H1 (cell line): Measurements from ENCODE around the gene GJD3. TPM values are rescaled to one million over a fixed set of nuclear protein-coding genes. Genes with fewer than 3 reads are reported as not detected.

Experiments
- CTCF ChIA-PET: fragments of 300-600 bp; sonication (Branson Sonifier 250); formaldehyde crosslinking; loops from one replicate; lab custom pipeline; 2021; ENCODE audit not compliant: partially characterized antibody; lab: Charles Lee
- POLR2A ChIA-PET: fragments of 300-600 bp; sonication (Branson Sonifier 250); formaldehyde crosslinking; loops from one replicate; lab custom pipeline; 2021; ENCODE audit warnings: inconsistent platforms; ENCODE audit not compliant: partially characterized antibody; lab: Charles Lee
- DNase-seq, 2 experiments: peaks; one replicate each; pipeline versions ENCODE4 v3.0.0 to v3.0.0-alpha.2; 2010 to 2022; ENCODE audit warnings: low spot score in 2 of 2, low read depth in 1 of 2, mixed read lengths in 1 of 2
- FAIRE-seq: peaks from 2 replicates; lab custom pipeline; 2011; peaks lifted over from hg19 to GRCh38; lab: Jason Lieb, UNC
- H2AFZ ChIP-seq: 2 replicates; pipeline ENCODE4 v1.8.1; 2012; ENCODE audit warnings: low read length, inconsistent platforms
- H2AK5ac ChIP-seq: 2 replicates; pipeline ENCODE4 v1.6.1; 2013; ENCODE audit warnings: low read depth, low read length
- H2BK120ac ChIP-seq: replicated peaks from 2 replicates; pipeline ENCODE3; 2013; ENCODE audit warnings: low read depth, low read length, inconsistent platforms
- H2BK12ac ChIP-seq: 2 replicates; pipeline ENCODE4 v1.6.1; 2013; ENCODE audit warnings: low read depth, low read length
- H2BK15ac ChIP-seq: 2 replicates; pipeline ENCODE4 v1.6.1; 2013; ENCODE audit warnings: low read length
- H2BK20ac ChIP-seq: 2 replicates; pipeline ENCODE4 v1.6.1; 2013; ENCODE audit warnings: low read length
- H2BK5ac ChIP-seq: 2 replicates; pipeline ENCODE4 v1.6.1; 2013; ENCODE audit warnings: low read depth, low read length
- H3K14ac ChIP-seq: 2 replicates; pipeline ENCODE4 v1.6.1; 2013; ENCODE audit warnings: inconsistent platforms; ENCODE audit not compliant: insufficient read length
- H3K18ac ChIP-seq: 2 replicates; pipeline ENCODE4 v1.6.1; 2013; ENCODE audit warnings: low read length; ENCODE audit errors: extremely low read depth
- H3K23ac ChIP-seq: 2 replicates; pipeline ENCODE4 v1.6.1; 2013; ENCODE audit warnings: inconsistent platforms; ENCODE audit not compliant: insufficient read length
- H3K23me2 ChIP-seq: 2 replicates; pipeline ENCODE4 v1.6.1; 2013; ENCODE audit warnings: low read depth, low read length
- H3K27ac ChIP-seq: 2 replicates; pipeline ENCODE4 v1.6.1; 2011; ENCODE audit warnings: low read depth, low read length, inconsistent platforms
- H3K27me3 ChIP-seq, 4 experiments: replicated peaks in 1 of 4; 1 replicate in 1 of 4; 2 replicates in 3 of 4; pipeline versions ENCODE4 v1.6.1 to v1.8.1; 2011 to 2013; ENCODE audit warnings: low read length in 3 of 4, mild to moderate bottlenecking in 3 of 4, inconsistent platforms in 2 of 4, mixed read lengths in 2 of 4, moderate library complexity in 1 of 4; ENCODE audit not compliant: control insufficient read depth in 3 of 4, insufficient read depth in 3 of 4; ENCODE audit errors: extremely low read depth in 1 of 4
- H3K36me3 ChIP-seq, 4 experiments: 2 replicates each; pipeline versions ENCODE4 v1.6.1 to v1.8.1; 2011 to 2013; ENCODE audit warnings: mild to moderate bottlenecking in 4 of 4, low read length in 3 of 4, moderate library complexity in 2 of 4, control low read depth in 1 of 4, inconsistent platforms in 1 of 4; ENCODE audit not compliant: insufficient read depth in 4 of 4, control insufficient read depth in 2 of 4
- H3K4ac ChIP-seq: replicated peaks from 2 replicates; pipeline ENCODE3; 2013; ENCODE audit warnings: low read length, low read depth, mixed read lengths, inconsistent platforms; ENCODE audit not compliant: insufficient read length
- H3K4me1 ChIP-seq, 4 experiments: replicated peaks in 1 of 4; 1 replicate in 1 of 4; 2 replicates in 3 of 4; pipeline versions ENCODE4 v1.6.1 to v1.8.1; 2011 to 2013; ENCODE audit warnings: low read length in 3 of 4, inconsistent platforms in 2 of 4, mixed read lengths in 1 of 4; ENCODE audit not compliant: insufficient read depth in 4 of 4, control insufficient read depth in 3 of 4
- H3K4me2 ChIP-seq, 2 experiments: 2 replicates each; pipeline versions ENCODE4 v1.6.1 to v1.8.1; 2011 to 2013; ENCODE audit warnings: low read depth in 2 of 2, low read length in 2 of 2, control low read depth in 1 of 2, inconsistent platforms in 1 of 2, mild to moderate bottlenecking in 1 of 2; ENCODE audit not compliant: insufficient read depth in 1 of 2
- H3K4me3 ChIP-seq, 4 experiments: fragments of 200-600, 300-600 bp in 1 of 4; sonication (generic), shearing (Covaris generic), sonication (Bioruptor Twin) in 1 of 4; 2 replicates each; pipeline versions ENCODE4 v1.5.1 to v1.8.1; 2011 to 2016; ENCODE audit warnings: low read length in 4 of 4, low read depth in 3 of 4, control low read depth in 2 of 4, inconsistent platforms in 2 of 4, mild to moderate bottlenecking in 2 of 4, mixed read lengths in 1 of 4, moderate library complexity in 1 of 4; ENCODE audit not compliant: insufficient read depth in 2 of 4; ENCODE audit errors: extremely low read depth in 1 of 4
- H3K56ac ChIP-seq: replicated peaks from 2 replicates; pipeline ENCODE3; 2013; ENCODE audit warnings: low read depth, mild to moderate bottlenecking, mixed read lengths, low read length, inconsistent platforms; ENCODE audit not compliant: insufficient read length
- H3K79me1 ChIP-seq: 2 replicates; pipeline ENCODE4 v1.6.1; 2013; ENCODE audit warnings: low read depth, low read length, control low read depth
- H3K79me2 ChIP-seq, 2 experiments: 2 replicates each; pipeline versions ENCODE4 v1.6.1 to v1.8.1; 2012 to 2013; ENCODE audit warnings: low read length in 2 of 2, mild to moderate bottlenecking in 2 of 2, inconsistent platforms in 1 of 2; ENCODE audit not compliant: insufficient read depth in 2 of 2, control insufficient read depth in 1 of 2
- H3K9ac ChIP-seq, 4 experiments: replicated peaks in 1 of 4; 1 replicate in 1 of 4; 2 replicates in 3 of 4; pipeline versions ENCODE4 v1.6.1 to v1.8.1; 2011 to 2013; ENCODE audit warnings: low read depth in 3 of 4, low read length in 3 of 4, control low read depth in 2 of 4, mild to moderate bottlenecking in 2 of 4, moderate library complexity in 2 of 4, inconsistent platforms in 1 of 4; ENCODE audit errors: extremely low read depth in 1 of 4
- H3K9me3 ChIP-seq, 2 experiments: 2 replicates each; pipeline versions ENCODE4 v1.6.1 to v1.8.1; 2012 to 2013; ENCODE audit warnings: mild to moderate bottlenecking in 2 of 2, moderate library complexity in 2 of 2, control low read depth in 1 of 2, inconsistent platforms in 1 of 2, low read depth in 1 of 2, low read length in 1 of 2, mixed read lengths in 1 of 2; ENCODE audit not compliant: insufficient read depth in 2 of 2
- H4K20me1 ChIP-seq, 2 experiments: replicated peaks in 1 of 2; 2 replicates each; pipeline versions ENCODE3 to v1.8.1; 2011 to 2013; ENCODE audit warnings: inconsistent platforms in 2 of 2, low read length in 2 of 2, mild to moderate bottlenecking in 1 of 2; ENCODE audit not compliant: insufficient read depth in 2 of 2, control insufficient read depth in 1 of 2
- H4K5ac ChIP-seq: 2 replicates; pipeline ENCODE4 v1.6.1; 2013; ENCODE audit warnings: low read length, low read depth, mixed read lengths, inconsistent platforms; ENCODE audit not compliant: insufficient read length
- H4K8ac ChIP-seq: 2 replicates; pipeline ENCODE4 v1.8.0; 2013; ENCODE audit warnings: mild to moderate bottlenecking, moderate library complexity, low read length, inconsistent platforms; ENCODE audit not compliant: insufficient read depth; ENCODE audit errors: extremely low read depth
- H4K91ac ChIP-seq: replicated peaks from 2 replicates; pipeline ENCODE3; 2013; ENCODE audit warnings: low read length, mixed read lengths, inconsistent platforms; ENCODE audit not compliant: insufficient read length
- CHD2 ChIP-seq: IDR thresholded peaks from 2 replicates; pipeline ENCODE4 v1.6.1; 2012; ENCODE audit warnings: low read length, improper control_type of control experiment
- EGR1 ChIP-seq: IDR thresholded peaks from 2 replicates; pipeline ENCODE4 v1.6.1; 2011; ENCODE audit warnings: low read depth, low read length, borderline replicate concordance
- HDAC6 ChIP-seq: IDR thresholded peaks from one replicate; pipeline ENCODE4 v1.7.1; 2012; ENCODE audit warnings: low read depth, mild to moderate bottlenecking, inconsistent platforms, low read length, moderate library complexity
- NRF1 ChIP-seq: IDR thresholded peaks from 2 replicates; pipeline ENCODE4 v1.6.1; 2011; ENCODE audit warnings: mild to moderate bottlenecking, low read depth, low read length, improper control_type of control experiment
- RNF2 ChIP-seq: fragments of 200-900, 300-1000 bp; sonication (generic); IDR thresholded peaks from 2 replicates; pipeline ENCODE4 v1.7.1; 2016; ENCODE audit warnings: borderline replicate concordance, low read depth, mild to moderate bottlenecking, antibody characterized with exemption, low read length; ENCODE audit not compliant: poor library complexity, severe bottlenecking; ENCODE audit errors: missing control alignments
- SIX5 ChIP-seq: IDR thresholded peaks from 2 replicates; pipeline ENCODE4 v1.6.1; 2011; ENCODE audit warnings: mild to moderate bottlenecking, low read depth, low read length
- SRF ChIP-seq: IDR thresholded peaks from 2 replicates; pipeline ENCODE4 v1.6.1; 2011; ENCODE audit warnings: mild to moderate bottlenecking, low read depth, low read length, moderate library complexity
- WGBS, 2 experiments: shearing (Covaris generic) in 1 of 2; methylation state at CpG; one replicate each; pipeline versions ENCODE4 v1.1.6 to v1.1.7; 2013 to 2015; ENCODE audit warnings: low lambda C conversion rate in 2 of 2, mixed read lengths in 2 of 2, inconsistent platforms in 1 of 2, low coverage in 1 of 2, missing lambda C conversion rate in 1 of 2; ENCODE audit not compliant: insufficient replicate concordance in 2 of 2, insufficient coverage in 1 of 2, insufficient read length in 1 of 2; ENCODE audit errors: extremely low coverage in 1 of 2, missing lambda C conversion rate in 1 of 2; 5-methylcytosine and 5-hydroxymethylcytosine counted together
- polyA plus RNA-seq, 7 experiments: library from polyadenylated mRNA; depleted of rRNA in 3 of 7; stranded (reverse) in 5 of 7; unstranded in 2 of 7; fragments of >200 nt in 5 of 7; fragments of 200-250 nt in 2 of 7; gene quantifications; 1 replicate in 5 of 7; 2 replicates in 1 of 7; 4 replicates in 1 of 7; pipeline versions ENCODE4 v1.2.1 to v1.2.3, GENCODE V29; 2011 to 2013; ENCODE audit warnings: missing spikeins in 2 of 7, mixed read lengths in 2 of 7
- total RNA-seq: library from RNA; stranded (reverse); fragmentation: NEBNext Ultra II Directional; extraction: Animal tissue kit (Norgen Biotek cat#: 25700); gene quantifications from 2 replicates; pipeline ENCODE4 v1.2.1, GENCODE V29; 2021

GJD3 gene
- total and polyA plus RNA-seq, 2 of the 8 experiments (the other 6 are each of a cell fraction or from before 2014, with no cell fraction given) = 0.53 to 1.9 TPM

- no peak overlapping the region for H2BK12ac ChIP-seq
- H3K4me3 ChIP-seq = no peak overlapping the region
- no peak overlapping the region for H3K27ac ChIP-seq
- no peak overlapping the region for H2AFZ ChIP-seq
- no peaks in the 10 kb centered on the region for H3K9me3 ChIP-seq
- peaks cover 22 to 38% of the 10 kb centered on the region in 2 experiments for H4K20me1 ChIP-seq
- H3K4ac ChIP-seq = no peak overlapping the region
- no peaks in the 10 kb centered on the region; the same call in 1 of the 2 replicates for H3K79me1 ChIP-seq
- no peak overlapping the region for H3K18ac ChIP-seq
- H4K5ac ChIP-seq = no peak overlapping the region
- no peak overlapping the region for H2AK5ac ChIP-seq
- H3K27me3 ChIP-seq = peaks cover 15 to 68% (median 46%) of the 10 kb centered on the region in 4 experiments
- no peak overlapping the region for H3K4me2 ChIP-seq
- DNase-seq (no peak), FAIRE-seq (no peak)
- H3K23me2 ChIP-seq = peaks cover 16% of the 10 kb centered on the region; the same call in 1 of the 2 replicates
- no peak overlapping the region for H2BK15ac ChIP-seq
- H4K8ac ChIP-seq = no peak overlapping the region
- no peak overlapping the region for H4K91ac ChIP-seq
- H3K36me3 ChIP-seq = no peaks in the 10 kb centered on the region
- H3K4me1 ChIP-seq = peaks cover 7 to 17% (median 13%) of the 10 kb centered on the region in 4 experiments
- H3K23ac ChIP-seq = no peak overlapping the region
- no peak overlapping the region for H2BK120ac ChIP-seq
- H2BK5ac ChIP-seq = no peak overlapping the region
- H3K79me2 ChIP-seq = no peaks in the 10 kb centered on the region
- no peak overlapping the region for H2BK20ac ChIP-seq
- whole genome bisulfite sequencing, 2 experiments = 92% methylated on average over 13 of the region's 13 CpGs; no CpG with 5 or more reads in 1 of the 2 experiments
- CTCF ChIA-PET = interaction anchor here (1.0 to 30.8 kb wide), 3 partner anchors 9 to 21 kb away, joined by 3 to 1198 read pairs (median 4); partner anchors contain the start of gene RARA
- H3K9ac ChIP-seq = no peak overlapping the region
- H3K56ac ChIP-seq = no peak overlapping the region
- TF ChIP-seq CHD2 (no peak), SIX5 (no peak), SRF (no peak), HDAC6 (no peak), NRF1 (no peak), RNF2 (no peak), EGR1 (no peak)
- TF ChIP-seq, all 59 proteins: peak for 0
- H3K14ac ChIP-seq = no peak overlapping the region
- POLR2A ChIA-PET = interaction anchor here (0.9 to 27.8 kb wide), 5 partner anchors 9 to 36 kb away, joined by 3 to 570 read pairs (median 4); partner anchors contain the start of genes CDC6 and RARA
Measured at GRCh38 chr17:40338941-40339649, 25.4 kb downstream of the GJD3 start.
